Stimulated activated CD8-positive, alpha-beta memory T cell treated with anti-CD3 and anti-CD28 coated beads, Interleukin-4, amount 100 ng/mL, for 24 hours (primary cell): ENCODE results near the gene CBX5.
"Not testable (repeated sequence)": the region's sequence is repeated elsewhere in the genome, so short reads cannot be mapped to it uniquely, and the experiment has no call there.

Source experiments
- DNase-seq: peaks from one replicate; pipeline ENCODE4 v3.0.0-alpha.2; 2020; ENCODE audit warnings: low read depth

CBX5 gene

DNA sequence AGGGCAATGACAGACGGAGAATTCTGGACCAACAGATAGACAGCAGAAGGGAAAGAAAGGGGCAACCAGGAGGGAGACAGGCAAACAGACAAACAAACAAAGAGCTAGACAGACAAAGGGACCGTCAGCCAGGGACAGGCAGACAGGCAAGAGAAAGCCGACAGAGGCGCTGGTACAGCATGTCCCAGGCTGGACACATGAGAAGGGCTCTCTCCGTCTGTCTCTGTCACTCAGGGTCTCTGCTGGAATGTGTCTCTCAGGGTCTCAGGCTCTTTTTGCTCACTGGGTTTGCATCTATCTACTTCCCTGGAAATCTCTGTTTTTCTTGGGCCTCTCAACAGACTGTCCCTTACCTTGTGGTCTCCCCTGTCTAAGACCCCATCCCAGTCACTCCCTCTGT, 82.9 kb downstream of the CBX5 start:
- no peak for DNase-seq

DNA sequence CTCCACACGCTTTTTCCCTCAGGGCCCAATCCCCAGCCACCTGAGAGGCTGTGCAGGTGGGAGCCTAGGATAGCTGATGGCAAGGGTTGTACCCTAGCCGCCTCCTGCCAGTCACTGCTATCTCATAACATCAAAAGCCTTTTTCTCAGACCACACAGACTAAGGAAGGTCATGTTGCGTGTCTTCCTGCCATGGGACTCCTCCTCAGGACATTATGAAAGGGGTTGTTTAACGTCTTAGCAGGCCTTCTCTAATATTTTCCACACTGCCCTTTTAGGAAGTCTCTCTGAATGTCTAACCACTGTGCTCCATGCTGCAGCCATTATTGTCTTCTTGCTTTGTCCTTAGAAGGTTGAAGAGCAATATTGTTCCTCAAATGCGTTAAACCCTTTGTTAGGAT, 83.5 kb downstream of the CBX5 start:
- no peak for DNase-seq

DNA sequence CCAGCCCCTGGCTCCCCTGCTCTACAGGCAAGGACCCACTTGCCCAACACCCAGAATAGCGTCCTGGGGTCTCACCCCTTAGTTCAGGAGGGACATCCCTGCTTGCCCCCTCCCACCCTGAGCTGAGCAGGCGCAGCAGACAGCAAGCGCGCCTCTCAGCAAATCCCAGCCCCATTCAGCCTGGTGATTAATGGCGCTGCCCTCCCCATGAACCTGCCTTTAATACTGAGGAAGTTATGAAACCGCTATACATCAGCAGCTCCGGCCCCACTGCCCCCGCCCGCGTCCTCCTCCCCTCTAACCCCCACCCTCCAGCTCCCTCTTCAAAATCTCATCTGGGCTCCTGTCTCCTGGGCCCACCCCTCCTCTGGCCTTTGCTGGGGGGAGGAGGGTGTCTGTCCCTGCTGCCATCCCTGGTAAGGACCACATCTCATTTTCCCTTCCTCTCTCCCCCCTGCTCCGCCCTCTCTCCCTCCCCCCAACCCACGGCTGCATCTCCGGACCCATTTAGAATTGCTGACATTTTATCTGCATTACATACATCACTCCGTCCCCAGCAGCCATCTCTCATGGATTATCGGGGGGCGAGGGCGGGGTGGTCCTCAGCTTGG, 84.1 kb downstream of the CBX5 start:
- DNase-seq: no peak

DNA sequence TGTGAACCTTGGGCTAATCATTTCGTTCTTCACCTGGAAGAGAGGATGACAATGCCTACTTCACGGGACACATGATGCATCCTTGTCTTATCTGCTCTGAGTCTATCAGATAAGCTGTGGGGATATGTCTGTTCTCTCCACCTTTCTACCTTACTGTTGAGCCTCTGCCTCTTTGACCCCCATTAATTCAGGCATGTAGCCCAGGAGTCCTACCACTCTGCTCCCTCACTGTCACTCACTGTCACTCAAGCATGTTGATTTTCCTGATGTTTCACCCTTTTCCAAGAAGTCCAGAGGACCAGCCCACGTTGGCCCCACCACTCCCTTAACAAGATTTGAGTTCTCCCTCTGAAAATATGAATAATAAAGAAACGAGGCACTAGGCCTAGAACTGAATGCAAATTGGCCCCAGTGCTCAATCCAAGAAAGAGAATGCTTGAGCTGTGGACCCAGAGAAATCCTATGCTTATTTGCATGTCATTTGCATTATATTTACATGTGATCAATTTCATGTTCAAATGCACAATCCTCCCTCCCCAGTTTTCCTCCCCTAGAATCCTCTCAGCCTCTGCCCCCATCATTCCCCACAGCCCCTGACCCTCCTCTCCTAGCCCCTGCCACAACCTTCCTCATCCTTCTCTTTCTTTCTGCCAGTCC, 84.7 kb downstream of the CBX5 start:
- no peak for DNase-seq

DNA sequence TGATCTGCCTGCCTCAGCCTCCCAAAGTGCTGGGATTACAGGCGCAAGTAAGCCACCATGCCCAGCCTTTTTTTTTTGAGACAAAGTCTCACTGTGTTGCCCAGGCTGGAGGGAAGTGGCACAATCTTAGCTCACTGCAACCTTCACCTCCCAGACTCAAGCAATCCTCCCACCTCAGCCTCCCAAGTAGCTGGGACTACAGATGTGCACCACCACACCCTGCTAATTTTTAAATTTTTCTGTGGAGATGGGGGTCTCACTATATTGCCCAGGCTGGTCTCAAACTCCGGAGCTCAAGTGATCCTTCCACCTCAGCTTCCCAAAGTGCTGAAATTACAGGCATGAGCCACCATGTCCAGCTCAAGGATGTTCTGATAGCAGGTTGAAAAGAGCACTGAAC, 85.3 kb downstream of the CBX5 start:
- DNase-seq: not testable (repeated sequence)

DNA sequence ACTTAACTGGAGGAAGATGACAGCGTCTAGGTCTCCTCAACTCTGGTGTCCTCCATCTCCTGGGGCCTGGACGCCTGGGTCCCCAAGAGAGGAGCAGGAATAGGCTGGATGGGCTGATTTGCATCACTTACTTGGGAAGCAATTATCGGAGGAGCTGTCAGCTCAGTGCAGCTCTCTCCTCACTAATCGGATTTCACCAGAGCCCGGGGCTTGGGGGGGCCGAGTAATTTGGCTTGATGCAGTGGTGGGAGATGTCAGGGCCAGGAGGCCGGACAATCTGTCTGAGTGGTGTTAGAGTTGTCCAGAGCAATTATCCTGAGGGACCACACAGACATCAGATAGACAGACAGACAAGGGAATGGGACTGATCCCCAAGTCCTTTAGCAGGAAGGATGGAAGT, 86.5 kb downstream of the CBX5 start:
- DNase-seq: no peak

DNA sequence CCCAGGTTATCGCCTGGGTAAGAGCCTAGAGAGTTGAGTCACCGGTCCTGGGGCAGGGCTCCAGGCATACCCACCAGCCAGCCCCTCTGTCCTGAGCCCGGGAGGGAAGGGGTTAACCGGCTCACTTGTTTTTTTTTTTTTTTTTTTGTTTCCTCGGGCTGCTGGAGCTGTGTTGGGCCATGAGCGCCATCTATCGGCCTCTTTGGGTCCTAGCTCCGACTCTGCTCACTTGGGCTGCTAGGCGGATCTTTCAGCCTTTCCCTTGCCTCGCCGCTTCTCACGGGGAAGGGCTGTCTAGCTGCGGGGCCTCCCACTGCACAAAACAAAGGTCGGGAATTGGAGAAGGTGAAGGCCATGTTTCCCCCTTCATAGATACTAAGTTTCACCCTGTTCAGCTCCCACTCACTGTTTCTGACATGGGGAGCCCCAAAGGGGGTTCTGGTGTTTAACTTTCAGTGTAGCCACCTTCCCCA, 88.3 kb downstream of the CBX5 start:
- DNase-seq: peak; percentile 58

DNA sequence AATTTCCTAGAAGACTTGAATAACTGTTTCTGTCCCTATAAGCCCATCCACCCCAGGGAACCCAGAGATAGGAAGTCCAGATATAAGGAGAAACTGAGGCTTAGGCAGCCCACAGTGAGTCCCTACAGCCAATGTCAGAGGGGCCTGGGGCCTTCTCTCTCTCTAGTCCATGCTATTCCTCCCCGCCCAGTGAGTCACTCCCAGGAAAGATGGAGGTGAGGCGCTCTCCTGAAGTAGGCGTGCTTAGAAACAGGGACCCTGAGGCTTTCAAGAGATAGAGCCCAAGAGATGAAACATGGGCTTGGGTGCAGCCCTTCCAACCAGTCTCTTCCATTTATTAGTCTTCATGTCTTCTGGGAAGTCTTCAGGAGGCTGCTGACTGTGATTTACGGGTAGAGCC, 88.8 kb downstream of the CBX5 start:
- no peak for DNase-seq

DNA sequence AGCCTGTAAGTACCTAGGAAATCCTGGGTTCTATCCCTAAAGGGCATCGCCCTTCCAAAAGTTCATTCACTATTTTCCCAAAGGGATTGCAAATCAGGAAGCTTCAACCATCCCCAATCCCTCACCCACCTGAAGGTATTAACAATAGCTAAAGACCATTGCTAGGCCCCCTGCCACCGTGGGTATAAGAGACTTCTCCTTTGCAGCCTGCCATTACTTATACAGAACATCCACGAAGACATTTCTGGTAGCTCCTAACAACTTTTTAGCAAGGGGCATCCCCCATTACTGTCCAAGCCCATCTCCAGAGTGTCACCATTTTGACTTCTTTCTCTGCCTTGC, 90.8 kb downstream of the CBX5 start:
- DNase-seq: no peak

DNA sequence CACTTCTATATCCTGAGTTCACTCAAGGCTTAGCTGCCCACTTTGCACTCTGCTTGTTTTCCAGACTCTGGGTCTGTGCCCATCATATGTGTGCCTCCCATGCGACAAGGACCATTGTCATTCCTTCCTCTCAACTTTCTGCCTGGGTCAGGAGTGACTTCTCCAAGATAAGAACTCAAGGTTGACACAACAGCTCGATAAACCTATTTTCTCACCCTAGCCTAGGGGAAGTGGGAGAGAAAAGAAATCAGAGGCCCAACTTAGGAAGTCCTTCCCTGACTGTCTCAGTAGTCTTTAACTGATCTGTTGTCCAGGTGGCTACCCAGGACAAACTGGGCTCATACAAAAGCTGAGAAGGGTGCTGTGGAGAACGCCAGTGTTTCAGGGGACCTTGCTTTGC, 92.8 kb downstream of the CBX5 start:
- DNase-seq: no peak

DNA sequence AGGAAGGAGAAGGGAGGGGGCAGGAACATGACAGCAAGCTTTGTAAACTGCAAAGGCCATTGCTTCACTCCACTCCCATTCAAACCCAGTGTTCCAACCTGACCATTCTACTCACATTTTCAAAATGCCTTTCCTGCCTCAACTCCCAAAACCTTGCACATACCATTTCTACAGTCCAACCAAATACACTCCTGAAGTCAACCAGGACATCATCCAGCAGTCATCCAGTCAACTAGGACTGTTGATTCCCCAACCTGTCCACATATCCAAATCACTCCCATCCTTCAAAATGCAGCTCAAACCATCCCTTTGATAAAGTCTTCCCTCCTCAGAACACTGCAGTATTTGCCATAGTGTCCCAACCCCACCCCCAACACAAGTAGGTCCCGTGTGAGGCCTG, 94.0 kb downstream of the CBX5 start:
- DNase-seq: no peak

DNA sequence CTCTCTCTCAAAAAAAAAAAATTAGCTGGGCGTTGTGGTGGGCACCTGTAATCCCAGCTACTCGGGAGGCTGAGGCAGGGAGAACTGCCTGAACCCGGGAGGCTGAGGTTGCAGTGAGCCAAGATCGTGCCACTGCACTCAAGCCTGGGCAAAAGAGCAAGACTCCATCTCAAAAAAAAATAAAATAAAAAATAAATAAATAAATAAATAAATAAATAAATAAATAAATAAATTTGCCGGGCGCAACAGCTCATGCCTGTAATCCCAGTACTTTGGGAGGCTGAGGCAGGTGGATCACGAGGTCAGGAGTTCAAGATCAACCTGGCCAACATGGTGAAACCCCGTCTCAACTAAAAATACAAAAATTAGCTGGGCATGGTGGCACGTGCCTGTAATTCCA, 94.6 kb downstream of the CBX5 start:
- DNase-seq: not testable (repeated sequence)

DNA sequence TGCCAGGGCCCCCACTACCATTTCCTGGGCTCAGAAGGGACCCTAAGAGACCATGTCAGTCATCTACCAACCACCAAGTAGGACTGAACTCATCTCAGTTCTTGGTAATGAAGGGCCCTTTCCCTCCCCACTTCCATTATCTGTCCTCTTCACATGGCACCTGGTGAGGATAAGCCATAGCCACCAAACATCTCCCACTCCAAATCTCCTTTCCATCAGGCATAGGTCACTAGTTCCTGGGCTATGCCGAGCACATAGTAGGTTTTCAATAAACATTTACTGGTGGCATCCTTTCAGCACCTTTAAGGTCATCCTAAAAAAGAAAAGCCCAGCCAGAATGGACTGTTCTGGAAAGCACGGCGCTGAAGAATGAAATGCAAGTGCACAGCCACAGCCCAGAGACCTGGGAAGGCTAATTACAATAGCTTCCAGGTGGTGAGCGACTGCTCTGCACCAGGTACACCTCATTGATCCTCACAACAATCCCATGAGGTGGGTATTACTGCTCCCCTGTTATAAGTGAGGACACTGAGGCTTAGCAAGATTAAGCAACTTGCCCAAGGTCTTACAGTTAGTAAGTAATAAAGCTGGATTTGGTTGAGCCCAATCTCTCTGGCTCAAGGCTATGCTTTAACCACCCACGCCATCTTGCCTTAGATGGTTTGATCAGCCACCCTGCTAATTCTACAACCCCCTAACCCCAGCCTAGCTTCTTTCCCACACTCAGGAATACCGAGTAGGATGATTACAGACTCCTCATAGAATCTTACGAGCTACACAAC, 95.7 kb downstream of the CBX5 start:
- DNase-seq: no peak

DNA sequence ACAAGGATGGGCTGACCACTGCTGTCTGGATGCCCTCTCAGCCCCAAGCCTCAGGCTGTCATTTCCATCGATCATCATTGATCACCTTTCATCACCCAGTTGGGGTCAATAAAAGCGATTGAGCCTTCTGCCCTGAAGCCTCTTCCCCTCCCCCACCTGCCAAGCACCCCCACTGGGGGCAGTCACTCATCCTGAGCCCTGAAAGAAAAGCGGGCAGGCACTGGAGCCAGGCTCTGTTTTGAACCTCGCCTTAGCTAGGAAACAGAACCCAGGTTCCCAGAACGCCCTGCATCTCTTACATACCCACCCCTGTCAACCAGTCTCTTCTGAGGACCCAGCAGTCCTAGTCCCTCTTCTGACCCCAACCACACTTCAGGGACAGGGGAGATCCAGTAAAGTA, 96.9 kb downstream of the CBX5 start:
- DNase-seq: no peak

DNA sequence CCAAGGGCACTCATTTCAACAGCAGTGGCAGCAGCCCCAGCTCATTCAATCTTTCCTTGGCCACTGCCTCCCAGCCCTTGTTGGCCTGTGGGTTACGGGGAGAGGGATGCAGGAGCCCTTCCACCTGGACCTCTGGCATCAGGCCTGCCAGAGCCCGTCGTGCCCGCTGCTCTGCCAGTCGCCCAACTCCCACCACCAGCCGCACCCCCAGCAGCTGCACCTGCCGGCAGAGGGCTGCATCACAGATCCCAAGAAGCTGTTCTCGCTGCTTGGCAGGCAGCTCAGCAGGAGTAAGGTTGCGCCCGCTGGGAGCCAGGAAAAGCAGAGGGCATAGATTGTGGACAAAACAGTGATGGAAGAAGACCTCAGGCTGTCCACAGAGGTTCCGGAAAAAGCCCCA, 97.8 kb downstream of the CBX5 start:
- DNase-seq: no peak
